Adrenal gland (tissue), 5 donors: Measurements from ENCODE around the gene TM4SF20.

Experiments used
- CTCF ChIP-seq, 6 experiments: fragments of 450-650 bp in 4 of 6; fragments of 200-600 bp in 2 of 6; sonication (generic) in 1 of 6; IDR thresholded peaks; 1 replicate in 5 of 6; 2 replicates in 1 of 6; pipeline versions ENCODE4 v1.5.1 to v1.8.0; 2016 to 2021; ENCODE audit warnings: antibody characterized with exemption in 6 of 6, mild to moderate bottlenecking in 2 of 6, moderate library complexity in 1 of 6
- POLR2A ChIP-seq, 2 donors: fragments of 450-650 bp; IDR thresholded peaks; one replicate each; pipeline ENCODE4 v1.6.1; 2017; ENCODE audit warnings: antibody characterized with exemption in 2 of 2, mild to moderate bottlenecking in 2 of 2, moderate library complexity in 1 of 2
- donor health status: DM: no; HTN: no; CAD: no.

GRCh38 chr2:227428731-227429285 lies 49.7 kb upstream of the TM4SF20 start:
- no peak for TF ChIP-seq CTCF (IDR thresholded peaks at IDR 0.05)
- TF ChIP-seq POLR2A (IDR thresholded peaks at IDR 0.05), result no peak
